NCI-H510A treated with DMSO at 0.1 percent for 48 hours (cell line): ENCODE data around the gene ZBTB43.
"Not testable (repeated sequence)": the region's sequence is repeated elsewhere in the genome, so short reads cannot be mapped to it uniquely, and the experiment has no call there.

Source experiments
- DNase-seq: peaks from one replicate; lab custom pipeline; 2025; lab: John Stamatoyannopoulos, UW

Gene ZBTB43, protein sequence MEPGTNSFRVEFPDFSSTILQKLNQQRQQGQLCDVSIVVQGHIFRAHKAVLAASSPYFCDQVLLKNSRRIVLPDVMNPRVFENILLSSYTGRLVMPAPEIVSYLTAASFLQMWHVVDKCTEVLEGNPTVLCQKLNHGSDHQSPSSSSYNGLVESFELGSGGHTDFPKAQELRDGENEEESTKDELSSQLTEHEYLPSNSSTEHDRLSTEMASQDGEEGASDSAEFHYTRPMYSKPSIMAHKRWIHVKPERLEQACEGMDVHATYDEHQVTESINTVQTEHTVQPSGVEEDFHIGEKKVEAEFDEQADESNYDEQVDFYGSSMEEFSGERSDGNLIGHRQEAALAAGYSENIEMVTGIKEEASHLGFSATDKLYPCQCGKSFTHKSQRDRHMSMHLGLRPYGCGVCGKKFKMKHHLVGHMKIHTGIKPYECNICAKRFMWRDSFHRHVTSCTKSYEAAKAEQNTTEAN

DNA sequence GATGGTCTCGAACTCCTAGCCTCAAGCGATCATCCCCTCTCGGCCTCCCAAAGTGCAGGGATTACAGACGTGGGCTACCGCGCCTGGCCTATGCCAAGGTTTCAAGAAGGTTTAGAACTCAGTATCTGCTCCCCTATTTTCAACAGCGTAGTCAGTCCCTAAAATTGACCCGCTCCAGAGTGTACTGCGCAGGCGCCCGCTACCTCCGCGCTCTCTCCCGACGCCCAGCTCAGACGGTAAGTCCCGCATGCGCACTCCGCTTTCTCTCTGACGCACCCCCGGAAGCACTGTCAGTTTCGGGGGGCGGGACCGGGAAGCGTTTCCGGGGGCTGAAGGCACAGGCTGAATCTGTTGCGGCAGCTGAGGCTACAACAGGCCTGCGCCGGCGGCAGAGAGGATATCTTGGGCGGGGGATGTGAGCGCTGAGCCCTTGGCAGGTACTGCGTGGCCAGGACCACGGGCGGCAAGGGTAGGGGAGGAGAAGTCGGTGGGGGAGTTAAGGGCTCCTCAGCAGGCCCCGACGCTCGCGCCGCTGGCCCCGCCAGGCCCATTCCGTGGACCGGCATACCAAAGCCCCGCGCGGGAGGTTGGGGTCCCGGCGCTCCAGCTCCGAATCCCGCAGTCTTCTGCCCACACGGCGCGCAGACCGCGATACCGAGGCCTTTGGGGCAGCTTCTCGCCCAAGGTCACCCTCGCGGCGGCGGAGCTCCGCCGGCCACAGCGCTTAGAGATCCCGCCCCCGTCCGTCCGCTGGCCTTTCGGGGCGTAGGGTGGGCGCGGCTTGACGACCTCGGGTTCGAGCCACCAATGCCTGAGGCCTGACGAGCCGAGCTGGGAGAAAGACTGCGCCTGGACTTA lies at the start of gene ZBTB43:
Gene ZBTB43, plus strand, starts transcription at position 345 of the 858 bp plus-strand sequence. CDS start 27,470 bp downstream, outside the sequence.
- peak; percentile 92 for DNase-seq

DNA sequence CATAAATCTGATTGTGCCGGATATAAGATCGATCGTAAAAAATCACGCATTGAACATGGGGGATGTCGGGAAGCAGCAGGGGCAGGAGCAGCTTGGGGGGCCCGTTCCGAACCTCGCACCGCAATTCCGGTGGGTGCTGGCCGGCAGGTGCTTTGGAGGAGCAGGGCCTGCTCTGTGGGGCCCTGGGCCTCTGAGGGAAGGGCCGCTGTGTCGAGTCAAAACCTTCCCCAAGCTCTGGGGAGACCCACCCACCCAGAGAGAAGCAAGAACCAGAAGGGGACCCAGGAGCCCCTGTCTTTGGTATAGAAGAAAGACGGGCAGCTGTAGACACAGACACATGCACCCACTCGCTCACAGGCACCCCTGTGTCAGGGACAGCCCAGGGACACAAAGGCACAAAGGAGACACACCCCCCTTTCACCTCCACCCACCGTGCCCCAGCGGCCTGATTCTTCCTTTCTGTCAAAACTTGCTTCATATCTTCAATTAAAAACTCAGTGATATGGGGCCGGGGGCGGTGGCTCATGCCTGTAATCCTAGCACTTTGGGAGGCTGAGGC lies 49.4 kb upstream of the ZBTB43 start:
- no peak for DNase-seq

DNA sequence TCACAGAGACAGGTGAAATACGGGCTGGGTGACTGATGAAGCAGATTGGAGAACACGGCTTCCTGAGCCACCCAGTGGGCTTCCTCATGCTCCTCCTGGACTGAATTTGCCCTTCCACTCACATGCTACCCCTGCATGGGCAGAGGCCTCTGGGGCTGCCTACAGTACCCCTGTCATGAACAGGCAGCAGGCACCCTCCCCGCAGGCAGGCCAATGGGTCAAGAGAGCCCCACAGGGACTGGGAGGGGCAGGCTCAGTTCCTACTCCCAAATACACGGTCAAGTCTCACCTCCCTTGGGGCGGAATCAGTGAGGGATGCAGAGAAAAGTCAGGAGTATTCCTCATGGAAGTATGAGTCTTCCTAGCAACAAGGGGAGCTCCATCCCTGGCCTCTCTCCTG lies 48.6 kb upstream of the ZBTB43 start:
- DNase-seq: no peak

DNA sequence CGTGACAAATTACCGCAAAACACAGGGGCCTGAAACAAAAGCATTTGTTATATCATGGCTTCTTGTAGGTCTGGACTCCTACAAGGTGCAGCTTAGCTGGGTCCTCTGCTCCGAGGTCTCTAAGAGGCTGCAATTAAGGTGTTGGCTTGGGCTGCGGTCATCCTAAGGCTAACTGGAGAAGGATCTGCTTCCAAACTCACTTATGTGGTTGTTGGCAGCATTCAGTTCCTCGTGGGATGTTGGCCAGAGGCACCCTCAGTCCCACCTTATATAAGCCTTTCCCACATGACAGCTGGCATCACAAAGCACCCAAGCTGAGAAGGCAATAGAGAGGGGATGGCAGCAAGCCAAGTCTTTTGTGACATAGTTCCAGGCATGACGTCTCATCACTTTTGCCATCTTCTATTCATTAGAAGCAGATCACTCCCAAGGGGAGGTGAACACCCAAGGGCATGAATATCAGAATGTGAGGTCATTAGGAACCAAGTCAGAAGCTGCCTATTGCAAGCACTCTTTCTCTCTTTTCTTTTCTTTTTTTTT lies 47.9 kb upstream of the ZBTB43 start:
- no peak for DNase-seq

DNA sequence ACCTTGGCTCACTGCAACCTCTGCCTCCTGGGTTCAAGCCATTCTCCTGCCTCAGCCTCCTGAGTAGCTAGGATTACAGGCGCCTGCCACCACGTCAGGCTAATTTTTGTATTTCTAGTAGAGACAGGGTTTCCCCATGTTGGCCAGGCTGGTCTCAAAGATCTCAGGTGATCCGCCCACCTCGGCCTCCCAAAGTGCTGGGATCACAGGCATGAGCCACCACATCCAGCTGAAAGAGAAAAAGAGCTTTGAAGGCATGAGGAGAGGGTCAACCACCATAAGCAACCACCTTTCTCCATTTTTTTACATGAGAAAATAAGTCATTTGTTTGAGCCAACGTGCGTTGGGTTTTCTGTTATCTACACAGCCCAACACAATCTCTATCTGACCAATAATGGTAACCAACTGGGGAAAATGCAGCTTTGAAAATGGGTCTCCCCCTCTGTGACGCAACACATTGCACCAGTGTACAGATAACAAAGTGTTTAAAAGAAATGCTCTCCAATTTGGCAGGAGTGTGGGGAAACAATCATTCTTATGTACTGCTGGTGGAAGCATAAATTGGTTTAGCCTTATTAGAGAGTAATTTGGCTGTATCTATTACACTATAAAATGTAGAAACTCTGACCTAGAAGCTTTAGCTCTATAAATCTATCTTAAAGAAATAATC lies 45.8 kb upstream of the ZBTB43 start:
- no peak for DNase-seq

DNA sequence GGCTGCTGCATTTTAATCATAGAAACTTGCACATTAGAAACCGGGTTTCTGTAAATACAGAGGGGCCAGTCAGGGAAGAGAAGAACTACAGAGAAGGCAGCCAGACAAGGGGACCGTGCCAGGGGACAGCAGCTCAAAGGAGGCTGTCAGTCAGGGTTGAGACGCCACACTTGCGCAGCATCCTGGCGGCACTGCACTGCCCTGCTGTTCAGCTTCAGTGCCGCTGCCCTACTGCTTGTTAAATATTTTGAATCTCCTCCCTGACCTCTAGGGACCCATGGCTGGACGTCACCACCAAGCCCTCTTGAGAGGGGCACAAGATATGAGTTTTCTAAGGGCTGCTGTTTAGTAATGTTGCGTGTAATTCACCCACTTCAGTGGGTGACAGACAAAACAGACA lies 43.6 kb upstream of the ZBTB43 start:
- DNase-seq: no peak

DNA sequence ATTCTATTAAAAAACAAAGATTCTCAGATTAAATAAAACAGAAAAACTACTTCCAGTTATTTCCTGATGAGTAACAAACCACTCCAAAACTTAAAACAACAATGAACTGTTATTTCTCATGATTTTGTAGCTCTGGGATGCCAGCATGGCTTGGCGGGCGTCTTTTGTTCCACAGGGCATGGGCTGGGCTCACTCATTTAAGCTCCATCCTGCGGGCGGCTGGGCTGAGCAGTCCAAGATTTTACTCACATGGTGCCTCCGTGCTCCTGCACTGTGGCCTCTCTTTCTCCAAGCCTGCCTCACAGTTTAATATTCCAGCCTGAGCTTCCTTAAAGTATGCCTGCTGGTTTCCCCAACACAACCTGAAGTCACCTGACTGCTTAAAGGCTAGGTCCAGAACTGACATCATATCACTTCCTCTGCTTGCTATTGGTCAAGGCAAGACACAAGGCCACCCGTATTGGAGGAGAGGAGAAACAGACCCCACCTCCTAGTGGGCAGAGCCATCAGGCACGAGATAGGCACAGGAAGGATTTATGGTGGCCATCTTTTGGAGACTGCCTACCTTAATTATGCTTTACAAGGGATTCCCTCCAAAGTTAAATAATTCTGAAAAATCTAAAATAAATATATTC lies 41.6 kb upstream of the ZBTB43 start:
- no peak for DNase-seq

DNA sequence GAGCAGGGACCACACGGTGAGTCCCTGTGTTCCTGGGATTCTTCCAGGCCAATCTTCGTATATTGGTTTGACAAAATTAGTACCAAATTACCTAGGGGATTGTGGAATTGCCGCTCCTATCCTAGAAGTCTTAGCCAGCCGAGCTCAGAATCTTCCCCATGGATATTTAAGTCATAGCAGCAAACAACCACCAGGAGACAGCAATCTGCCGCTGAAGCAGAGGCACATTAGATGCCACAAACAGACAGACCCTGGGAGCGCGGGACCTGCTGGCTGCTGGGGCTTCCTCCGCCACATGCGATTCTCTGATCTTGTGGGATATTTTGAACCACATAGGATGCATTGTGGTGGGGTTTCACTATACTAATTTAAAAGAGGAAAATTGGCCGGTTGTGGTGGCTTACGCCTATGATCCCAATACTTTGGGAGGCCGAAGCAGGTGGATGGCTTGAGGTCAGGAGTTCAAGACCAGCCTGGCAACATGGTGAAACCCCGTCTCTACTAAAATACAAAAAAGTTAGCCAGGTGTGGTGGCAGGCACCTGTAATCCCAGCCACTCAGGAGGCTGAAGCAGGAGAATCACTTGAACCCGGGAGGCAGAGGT lies 31.7 kb upstream of the ZBTB43 start:
- DNase-seq: no peak

DNA sequence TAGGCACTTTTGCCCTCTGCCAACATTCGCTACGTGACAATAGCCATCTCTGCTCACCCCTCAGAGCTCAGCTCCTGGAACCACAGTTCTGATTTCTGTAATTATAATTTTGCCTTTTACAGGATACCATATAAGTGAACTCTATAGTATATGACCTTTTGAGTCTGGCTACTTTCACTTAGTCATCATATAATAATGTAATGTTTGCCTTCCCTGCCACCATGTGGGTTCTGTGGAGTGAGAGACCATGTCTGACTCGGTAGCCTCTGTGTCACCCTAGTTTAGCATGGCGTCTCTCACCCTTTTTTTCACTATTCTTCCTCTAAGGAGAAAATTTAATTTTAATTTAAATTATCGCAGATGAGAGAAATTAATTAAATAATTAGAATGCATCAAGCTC lies 28.9 kb upstream of the ZBTB43 start:
- DNase-seq: no peak

DNA sequence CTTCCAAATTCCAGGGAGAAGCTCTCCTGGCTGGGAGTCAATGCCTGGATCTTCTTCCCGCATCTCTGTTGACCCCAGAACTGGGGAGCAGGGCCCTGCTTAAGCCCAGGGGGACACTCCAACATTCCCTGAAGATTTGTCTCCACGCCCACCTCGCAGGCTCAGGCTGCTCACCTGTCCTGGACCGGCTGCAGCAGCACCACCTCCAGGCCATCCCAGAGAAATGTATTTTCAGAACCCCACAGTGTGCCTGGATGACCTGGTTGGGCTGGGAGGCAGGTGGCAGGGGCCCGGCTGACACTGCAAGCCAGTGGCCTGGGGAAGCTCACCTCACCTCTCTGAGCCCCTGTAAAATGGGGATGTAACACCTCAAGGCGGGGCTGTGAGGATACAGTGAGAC lies 27.1 kb upstream of the ZBTB43 start:
- peak; percentile 10 for DNase-seq

DNA sequence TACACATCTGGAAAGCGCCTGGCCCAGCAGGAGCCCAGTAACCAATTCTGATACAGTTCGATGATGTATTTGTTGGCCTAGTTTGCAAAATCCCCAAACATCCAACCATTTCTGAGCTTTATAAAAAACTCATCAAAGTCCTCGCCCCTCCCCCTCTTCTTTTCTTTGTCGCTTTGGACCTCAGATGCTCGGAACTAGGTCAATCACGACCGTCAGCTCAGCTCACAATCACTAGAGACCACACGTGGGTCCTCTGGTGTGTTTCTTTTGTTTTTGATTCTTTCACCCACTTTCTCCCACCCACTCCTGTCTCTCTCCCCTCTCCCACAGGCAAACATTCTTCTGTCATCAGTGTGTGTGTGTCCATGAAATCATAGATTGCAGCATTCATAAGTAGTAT lies 26.7 kb upstream of the ZBTB43 start:
- no peak for DNase-seq

DNA sequence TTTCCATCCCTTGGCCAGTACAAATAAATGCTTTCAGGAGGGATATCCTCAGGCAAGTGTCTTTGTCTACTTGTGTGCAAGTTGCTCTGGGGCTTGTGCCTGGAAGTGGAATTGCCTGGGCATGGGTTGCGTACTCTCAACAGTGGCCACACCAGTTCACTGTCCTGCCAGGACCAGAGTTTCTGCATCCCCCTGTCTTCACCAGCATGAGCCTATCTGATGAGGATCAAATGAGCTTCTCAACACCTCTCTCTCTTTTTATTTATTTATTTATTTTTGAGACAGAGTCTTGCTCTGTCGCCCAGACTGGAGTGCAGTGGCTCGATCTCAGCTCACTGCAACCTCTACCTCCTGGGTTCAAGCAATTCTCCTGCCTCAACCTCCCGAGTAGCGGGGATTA lies 26.1 kb upstream of the ZBTB43 start:
- DNase-seq: not testable (repeated sequence)

DNA sequence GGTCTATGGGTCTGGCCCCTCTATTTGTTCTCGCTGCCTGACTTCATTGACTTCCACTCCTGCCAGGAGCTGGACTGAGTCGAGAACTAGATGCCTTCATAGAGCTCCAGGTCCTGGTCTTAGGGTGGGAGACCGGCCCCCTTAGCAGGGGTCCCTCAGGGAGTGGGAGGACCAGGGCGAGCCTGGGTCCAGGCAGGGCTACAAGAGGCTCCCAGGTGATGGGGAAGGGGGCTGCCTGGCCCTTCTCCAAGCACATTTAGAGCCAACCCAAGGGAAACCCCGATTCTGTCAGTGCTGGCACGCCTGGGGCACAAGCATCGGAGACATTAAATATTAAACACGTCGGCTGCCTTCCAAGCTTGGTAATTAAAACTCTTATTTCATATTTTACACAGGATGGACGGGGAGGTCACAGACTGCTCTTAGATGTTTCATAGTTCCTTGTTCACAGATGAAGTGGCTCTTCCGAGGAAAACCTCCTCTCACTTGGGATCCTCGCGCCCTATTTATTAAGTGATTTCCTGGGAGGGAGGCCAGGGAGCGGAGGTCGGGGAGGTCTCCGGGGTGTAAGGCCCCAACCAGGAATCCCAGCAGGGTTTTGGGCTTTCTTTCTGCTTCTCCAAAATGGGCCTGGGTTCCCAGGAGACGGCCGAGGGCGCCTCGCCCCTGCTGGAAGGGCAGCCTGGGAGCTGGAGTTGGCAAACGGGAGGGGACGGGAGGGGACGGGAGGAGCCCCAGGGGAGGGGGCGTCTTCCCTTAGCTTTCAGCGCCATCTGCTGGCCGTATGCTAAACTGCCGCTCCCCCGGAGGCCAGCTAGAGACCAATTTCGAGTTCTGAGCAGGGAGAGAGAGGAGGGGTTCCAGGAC lies 23.4 kb upstream of the ZBTB43 start:
- peak; percentile 85 for DNase-seq

DNA sequence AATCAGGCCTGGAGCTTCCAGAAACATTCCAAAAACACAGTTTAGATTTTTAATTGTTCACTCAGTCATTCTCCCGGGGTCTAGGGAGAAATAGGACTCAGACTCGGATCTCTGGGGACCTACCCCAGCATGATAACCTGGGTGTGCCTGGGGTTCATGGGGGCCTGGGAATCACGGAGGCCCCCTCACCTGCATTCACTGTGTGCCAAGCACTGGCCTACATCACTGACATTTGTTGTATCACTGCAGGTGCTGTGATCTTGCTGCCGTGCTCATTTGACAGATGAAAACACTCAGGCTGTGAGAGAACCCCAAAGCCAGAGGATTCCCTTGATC lies 22.8 kb upstream of the ZBTB43 start:
- DNase-seq: no peak

DNA sequence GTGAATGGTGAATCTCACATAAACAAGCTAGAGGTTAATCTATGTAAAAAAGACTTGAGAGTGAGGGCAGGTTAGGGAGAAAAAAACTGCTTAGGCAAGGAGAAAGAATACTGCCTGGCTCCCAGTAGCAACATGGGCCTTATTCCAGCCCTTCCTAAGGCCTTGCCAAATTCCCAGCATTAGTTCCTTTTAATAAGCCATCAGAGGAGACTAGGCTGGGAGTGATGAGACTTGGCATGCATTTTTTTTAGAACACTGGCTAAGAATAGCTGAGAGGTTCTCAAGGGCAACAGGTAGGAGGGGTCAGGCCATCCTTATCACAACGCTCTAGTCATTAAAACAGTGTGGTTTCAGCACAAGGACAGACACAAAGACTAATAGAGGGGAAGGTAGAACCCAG lies 20.9 kb upstream of the ZBTB43 start:
- DNase-seq: no peak

DNA sequence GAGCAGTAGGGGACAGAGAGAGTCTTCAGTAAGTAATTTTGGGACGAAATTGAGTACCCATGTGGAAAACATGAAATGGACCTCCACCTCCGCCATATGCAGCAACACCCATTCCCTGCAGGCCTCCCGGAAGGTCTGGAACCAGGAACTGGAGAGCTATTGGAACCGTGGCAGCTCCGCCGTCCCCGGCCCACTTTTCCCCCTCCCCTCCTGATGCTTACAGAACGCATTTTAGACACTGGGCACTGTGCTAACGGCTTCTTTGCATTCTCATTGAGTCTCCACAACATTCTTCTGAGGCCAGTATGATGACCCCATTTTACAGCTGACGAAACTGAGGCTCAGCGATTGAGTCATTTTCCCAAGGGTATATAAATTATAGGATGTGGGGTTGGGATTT lies 20.4 kb upstream of the ZBTB43 start:
- no peak for DNase-seq

DNA sequence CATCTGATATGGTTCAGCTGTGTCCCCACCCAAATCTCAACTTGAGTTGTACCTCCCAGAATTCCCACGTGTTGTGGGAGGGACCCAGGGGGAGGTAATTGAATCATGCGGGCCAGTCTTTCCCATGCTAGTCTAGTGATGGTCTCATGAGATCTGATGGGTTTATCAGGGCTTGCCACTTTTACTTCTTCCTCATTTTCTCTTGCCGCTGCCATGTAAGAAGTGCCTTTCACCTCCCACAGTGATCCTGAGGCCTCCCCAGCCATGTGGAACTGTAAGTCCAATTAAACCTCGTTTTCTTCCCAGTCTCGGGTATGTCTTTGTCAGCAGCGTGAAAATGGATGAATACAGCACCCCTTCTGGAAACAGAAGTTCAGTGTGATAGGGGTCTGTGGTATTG lies 20.0 kb upstream of the ZBTB43 start:
- DNase-seq: not testable (repeated sequence)

DNA sequence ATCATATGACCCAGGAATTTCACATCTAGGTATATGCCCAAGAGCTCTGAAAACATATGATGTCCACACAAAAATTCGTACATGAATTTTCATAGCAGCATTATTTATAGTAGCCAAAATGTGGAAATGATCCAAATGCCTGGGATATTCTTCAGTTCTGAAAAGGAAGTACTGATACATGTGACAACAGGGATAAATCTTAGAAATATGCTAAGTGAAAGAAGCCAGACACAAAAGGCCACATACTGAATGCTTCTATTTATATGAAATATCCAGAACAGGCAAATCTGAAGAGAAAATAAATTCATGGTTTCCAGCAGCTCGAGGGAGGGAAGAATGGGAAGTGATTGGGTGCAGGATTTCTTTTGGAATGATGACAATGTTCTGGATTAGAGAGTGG lies 16.8 kb upstream of the ZBTB43 start:
- no peak for DNase-seq

DNA sequence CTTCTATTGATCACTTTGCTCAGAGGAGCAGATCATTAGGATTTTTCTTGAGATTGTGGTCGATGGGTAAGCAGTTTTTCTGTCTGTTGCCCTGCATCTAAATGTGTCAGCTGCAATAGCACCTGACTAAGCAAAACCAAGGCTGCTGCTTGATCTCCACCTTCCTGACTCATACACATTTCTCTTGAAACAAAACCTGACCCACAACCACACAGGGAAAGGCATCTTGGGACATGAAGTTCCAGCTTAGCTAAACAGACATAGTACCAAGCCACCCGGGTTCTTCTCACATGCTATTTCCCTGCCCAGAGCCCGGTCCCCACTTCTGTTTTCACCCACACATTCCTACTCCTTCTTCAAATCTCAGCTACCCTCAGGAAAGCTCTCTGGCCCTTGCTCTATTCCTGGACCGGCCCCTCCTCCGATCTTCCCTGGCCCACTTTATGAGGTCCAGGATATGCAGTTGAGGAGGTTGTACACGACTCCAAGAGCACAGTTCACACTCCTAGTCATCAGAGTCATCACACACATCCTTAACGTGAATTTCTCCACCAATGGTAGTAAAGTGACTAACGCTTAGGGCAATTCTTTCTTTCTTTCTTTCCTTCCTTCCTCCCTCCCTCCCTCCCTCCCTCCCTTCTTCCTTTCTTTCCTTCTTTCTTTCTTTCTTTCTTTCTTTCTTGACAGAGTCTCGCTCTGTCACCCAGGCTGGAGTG lies 16.0 kb upstream of the ZBTB43 start:
- DNase-seq: no peak

DNA sequence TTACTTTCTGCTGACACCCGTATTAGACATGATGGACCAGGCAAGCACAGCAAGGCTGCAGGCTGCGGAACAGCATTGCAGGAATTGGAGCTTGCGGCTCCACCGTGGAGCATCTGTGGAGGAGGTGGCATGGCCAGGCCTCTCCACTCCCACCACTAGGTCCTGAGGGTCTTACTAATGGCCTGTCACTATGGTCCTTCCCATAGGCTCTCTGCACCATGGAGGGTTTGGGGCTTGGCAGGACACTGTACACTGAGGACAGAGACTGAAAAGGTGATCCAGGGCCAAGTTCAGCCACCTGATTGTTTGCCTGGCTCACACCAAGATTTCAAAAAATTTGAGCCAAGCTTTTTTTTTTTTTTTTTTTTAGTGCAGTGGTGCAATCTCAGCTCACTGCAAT lies 14.3 kb upstream of the ZBTB43 start:
- DNase-seq: no peak
